ENCODE measurements around the gene PLEKHG7.

GRCh38 chr12:92721130-92721529, 18.3 kb downstream of the PLEKHG7 start:
- TF ChIP-seq CTCF (IDR thresholded peaks at IDR 0.05; ENCODE audit: borderline replicate concordance, extremely low read depth, low read length, poor library complexity, severe bottlenecking) (no peak), EZH2 (IDR thresholded peaks at IDR 0.05; ENCODE audit: borderline replicate concordance, low read depth, low read length, severe bottlenecking) (no peak)
